HCT116 (cell line): ENCODE data around the gene FHOD1. TPM values are rescaled to one million over a fixed set of nuclear protein-coding genes. Genes with fewer than 3 reads are reported as not detected.

Source experiments
- ATAC-seq: fragments of 200-7000 bp; cut with Tn5 transposase; 2 replicates; pipeline ENCODE4 v1.9.1; 2020; ENCODE audit warnings: mild to moderate bottlenecking, moderate library complexity
- BruUV-seq: library from RNA; stranded (reverse); fragments of 400-500 nt; replicated peaks from 2 replicates; lab custom pipeline; 2021; lab: Mats Ljungman, UMichigan
- CTCF ChIA-PET: fragments of 300-600 bp; sonication (Branson Sonifier 250); formaldehyde crosslinking; loops from one replicate; lab custom pipeline; 2021; ENCODE audit warnings: antibody characterized with exemption; lab: Charles Lee
- POLR2A ChIA-PET: fragments of 300-600, 350-600 bp; sonication (Branson Sonifier 250); formaldehyde crosslinking; loops from one replicate; lab custom pipeline; 2021; ENCODE audit warnings: antibody characterized with exemption; lab: Charles Lee
- RAD21 ChIA-PET, 2 experiments: fragments of 300-600 bp; sonication (Branson Sonifier 250); formaldehyde crosslinking; loops; one replicate each; lab custom pipeline; 2023; ENCODE audit warnings: low total read pairs in 2 of 2; ENCODE audit not compliant: uncharacterized antibody in 2 of 2, unreplicated experiment in 2 of 2, low non-redundant PET in 1 of 2; lab: Charles Lee
- DNase-seq: peaks from one replicate; pipeline ENCODE4 v3.0.0-alpha.2; 2010; ENCODE audit warnings: low read depth, low spot score
- H2AFZ ChIP-seq: fragments of 200-600 bp; shearing (Covaris generic), sonication (generic); 2 replicates; pipeline ENCODE4 v1.6.1; 2017; ENCODE audit warnings: low read depth, mixed run types, mixed read lengths, antibody characterized with exemption, low read length; ENCODE audit not compliant: poor library complexity, severe bottlenecking
- H3K27ac ChIP-seq: 2 replicates; pipeline ENCODE4 v1.5.1; 2012; ENCODE audit warnings: low read depth, low read length
- H3K27me3 ChIP-seq: fragments of 200-600 bp; sonication (generic); 2 replicates; pipeline ENCODE4 v1.6.1; 2016; ENCODE audit warnings: mixed run types, low read length, mixed read lengths; ENCODE audit not compliant: insufficient read depth
- H3K36me3 ChIP-seq, 2 experiments: fragments of 200-500 bp in 1 of 2; fragments of 200-600 bp in 1 of 2; sonication (Bioruptor generic) in 1 of 2; sonication (generic) in 1 of 2; 2 replicates each; pipeline versions ENCODE4 v1.5.1 to v1.6.1; 2014 to 2016; ENCODE audit warnings: low read length in 2 of 2, inconsistent platforms in 1 of 2, mixed read lengths in 1 of 2, mixed run types in 1 of 2; ENCODE audit not compliant: insufficient read depth in 2 of 2, control insufficient read depth in 1 of 2
- H3K4me1 ChIP-seq, 2 experiments: fragments of 200-600 bp in 1 of 2; sonication (generic) in 1 of 2; 2 replicates each; pipeline versions ENCODE4 v1.5.1 to v1.6.1; 2012 to 2017; ENCODE audit warnings: low read length in 2 of 2, inconsistent platforms in 1 of 2, mild to moderate bottlenecking in 1 of 2, mixed read lengths in 1 of 2, mixed run types in 1 of 2, moderate library complexity in 1 of 2; ENCODE audit not compliant: insufficient read depth in 2 of 2, control insufficient read depth in 1 of 2
- H3K4me2 ChIP-seq: fragments of 200-600 bp; sonication (generic); 2 replicates; pipeline ENCODE4 v1.6.1; 2017; ENCODE audit warnings: mixed run types, low read length, mixed read lengths
- H3K4me3 ChIP-seq, 2 experiments: fragments of 200-600 bp in 1 of 2; sonication (generic) in 1 of 2; replicated peaks in 1 of 2; 2 replicates each; pipeline ENCODE4 v1.5.1; 2011 to 2016; ENCODE audit warnings: low read length in 2 of 2, control low read depth in 1 of 2, low read depth in 1 of 2, mild to moderate bottlenecking in 1 of 2, mixed read lengths in 1 of 2, mixed run types in 1 of 2
- H3K79me2 ChIP-seq: fragments of 200-600 bp; sonication (generic); 2 replicates; pipeline ENCODE4 v1.6.1; 2017; ENCODE audit warnings: mild to moderate bottlenecking, mixed run types, low read length, moderate library complexity, mixed read lengths; ENCODE audit not compliant: insufficient read depth
- H3K9ac ChIP-seq: fragments of 200-600 bp; sonication (generic); 2 replicates; pipeline ENCODE4 v1.6.1; 2016; ENCODE audit warnings: low read length, mixed read lengths
- H3K9me2 ChIP-seq: fragments of 200-600 bp; sonication (generic), shearing (Covaris generic); 2 replicates; pipeline ENCODE4 v1.6.1; 2017; ENCODE audit warnings: mixed run types, mild to moderate bottlenecking, moderate library complexity; ENCODE audit not compliant: insufficient read depth
- H3K9me3 ChIP-seq, 2 experiments: fragments of 200-500 bp in 1 of 2; fragments of 200-600 bp in 1 of 2; sonication (Bioruptor generic) in 1 of 2; sonication (generic) in 1 of 2; 2 replicates each; pipeline ENCODE4 v1.6.1; 2014 to 2017; ENCODE audit warnings: low read length in 2 of 2, mixed read lengths in 2 of 2, inconsistent platforms in 1 of 2, low read depth in 1 of 2, mild to moderate bottlenecking in 1 of 2, mixed run types in 1 of 2, moderate library complexity in 1 of 2; ENCODE audit not compliant: control insufficient read depth in 1 of 2, insufficient read depth in 1 of 2
- H4K20me1 ChIP-seq: fragments of 200-600 bp; sonication (generic), shearing (Covaris generic); 2 replicates; pipeline ENCODE4 v1.6.1; 2017; ENCODE audit warnings: mixed run types, mild to moderate bottlenecking, moderate library complexity; ENCODE audit not compliant: insufficient read depth
- CTCF ChIP-seq, 3 experiments: fragments of 200-600 bp in 1 of 3; sonication (generic) in 1 of 3; IDR thresholded peaks in 2 of 3; conservative IDR thresholded peaks in 1 of 3; 2 replicates each; pipeline ENCODE4 v1.5.1; 2012 to 2017; ENCODE audit warnings: low read depth in 2 of 3, low read length in 2 of 3, antibody characterized with exemption in 1 of 3, borderline replicate concordance in 1 of 3, control low read depth in 1 of 3, mild to moderate bottlenecking in 1 of 3, mixed read lengths in 1 of 3, mixed run types in 1 of 3, moderate library complexity in 1 of 3; ENCODE audit not compliant: insufficient read depth in 1 of 3
- REST ChIP-seq: IDR thresholded peaks from 2 replicates; pipeline ENCODE4 v1.6.1; 2012; ENCODE audit warnings: low read depth
- intact Hi-C: fragments of 100-400 bp; cut with micrococcal nuclease; formaldehyde crosslinking; loops from 2 replicates; pipeline ENCODE4 v1.10.0; 2022
- total RNA-seq: library from RNA; stranded (reverse); gene quantifications from one replicate; pipeline ENCODE4 v1.2.1, GENCODE V29; 2021; ENCODE audit not compliant: unreplicated experiment

The FHOD1 gene
- total RNA-seq, 1 experiment from 2014 or later = 69.2 TPM

- Histone ChIP-seq H4K20me1 (no peaks in the 10 kb centered on the region), H3K79me2 (peaks cover 6% of the 10 kb centered on the region), H2AFZ (no peak overlapping the region), H3K4me2 (no peak overlapping the region), H3K4me1 (peaks cover 10 to 17% of the 10 kb centered on the region in 2 experiments), H3K9me3 (no peaks in the 10 kb centered on the region), H3K9me2 (no peaks in the 10 kb centered on the region), H3K27ac (no peak overlapping the region), H3K36me3 (peaks cover 3 to 5% of the 10 kb centered on the region in 2 experiments; a peak in 2 of 4 replicates), H3K4me3 (no peak overlapping the region), H3K27me3 (no peaks in the 10 kb centered on the region), H3K9ac (no peak overlapping the region)
- ChIA-PET RAD21 (no interaction called here), POLR2A (no interaction called here), CTCF (no interaction called here)
- intact Hi-C loops = no loop called here
- ATAC-seq = no peak
- TF ChIP-seq REST (no peak), CTCF (IDR thresholded peaks at IDR 0.05 in 2 of 3, conservative IDR thresholded peaks at IDR 0.05 in 1 of 3; ENCODE audit: borderline replicate concordance in 1 of 3, insufficient read depth in 1 of 3, low read depth in 2 of 3, low read length in 2 of 3) (peak in 1 of 3 experiments; percentile 27; a peak in 1 of 6 replicates)
- no peak for DNase-seq
- no TSS peak for BruUV-seq
Observed at GRCh38 chr16:67283039-67283825, 36.0 kb upstream of the FHOD1 start.
